WERI-Rb-1 (cell line): Measurements from ENCODE around the gene CHMP6.

Experiments used
- DNase-seq: peaks from one replicate; pipeline ENCODE4 v3.0.0-alpha.2; 2020
- H3K27ac ChIP-seq: fragments of 250-450 bp; sonication (Bioruptor Pico); 2 replicates; pipeline ENCODE4 v1.5.1; 2020; ENCODE audit warnings: mild to moderate bottlenecking, moderate library complexity
- H3K27me3 ChIP-seq: fragments of 250-450 bp; sonication (Bioruptor Pico); 2 replicates; pipeline ENCODE4 v1.5.1; 2021; ENCODE audit warnings: mild to moderate bottlenecking, low read depth, moderate library complexity; ENCODE audit not compliant: insufficient read depth, severe bottlenecking
- H3K36me3 ChIP-seq: fragments of 250-450 bp; sonication (Bioruptor Pico); 2 replicates; pipeline ENCODE4 v1.5.1; 2020; ENCODE audit warnings: mild to moderate bottlenecking, moderate library complexity
- H3K4me3 ChIP-seq: 2 replicates; pipeline ENCODE4 v1.5.1; 2011; ENCODE audit warnings: low read depth, mild to moderate bottlenecking, control low read depth, low read length
- H3K9me3 ChIP-seq: fragments of 250-450 bp; sonication (Bioruptor Pico); 2 replicates; pipeline ENCODE4 v1.5.1; 2021; ENCODE audit warnings: mild to moderate bottlenecking, moderate library complexity; ENCODE audit not compliant: severe bottlenecking
- TF ChIP-seq, protein P1 (sequence below): IDR thresholded peaks from 2 replicates; pipeline ENCODE4 v1.5.1; 2011; ENCODE audit warnings: low read depth, mild to moderate bottlenecking, control low read depth, inconsistent platforms, low read length

CHMP6 gene

GRCh38 chr17:81049372-81049911 lies 57.8 kb downstream of the CHMP6 start:
- Histone ChIP-seq H3K27ac (peak overlapping the region; percentile 52), H3K4me3 (no peak overlapping the region), H3K36me3 (peaks cover 38% of the 10 kb centered on the region), H3K27me3 (no peaks in the 10 kb centered on the region), H3K9me3 (no peaks in the 10 kb centered on the region)
- DNase-seq, result no peak
- TF ChIP-seq, protein P1, sequence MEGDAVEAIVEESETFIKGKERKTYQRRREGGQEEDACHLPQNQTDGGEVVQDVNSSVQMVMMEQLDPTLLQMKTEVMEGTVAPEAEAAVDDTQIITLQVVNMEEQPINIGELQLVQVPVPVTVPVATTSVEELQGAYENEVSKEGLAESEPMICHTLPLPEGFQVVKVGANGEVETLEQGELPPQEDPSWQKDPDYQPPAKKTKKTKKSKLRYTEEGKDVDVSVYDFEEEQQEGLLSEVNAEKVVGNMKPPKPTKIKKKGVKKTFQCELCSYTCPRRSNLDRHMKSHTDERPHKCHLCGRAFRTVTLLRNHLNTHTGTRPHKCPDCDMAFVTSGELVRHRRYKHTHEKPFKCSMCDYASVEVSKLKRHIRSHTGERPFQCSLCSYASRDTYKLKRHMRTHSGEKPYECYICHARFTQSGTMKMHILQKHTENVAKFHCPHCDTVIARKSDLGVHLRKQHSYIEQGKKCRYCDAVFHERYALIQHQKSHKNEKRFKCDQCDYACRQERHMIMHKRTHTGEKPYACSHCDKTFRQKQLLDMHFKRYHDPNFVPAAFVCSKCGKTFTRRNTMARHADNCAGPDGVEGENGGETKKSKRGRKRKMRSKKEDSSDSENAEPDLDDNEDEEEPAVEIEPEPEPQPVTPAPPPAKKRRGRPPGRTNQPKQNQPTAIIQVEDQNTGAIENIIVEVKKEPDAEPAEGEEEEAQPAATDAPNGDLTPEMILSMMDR, result no peak
